ENCODE measurements around the gene ETV6. TPM values are rescaled to one million over a fixed set of nuclear protein-coding genes. Genes with fewer than 3 reads are reported as not detected.
A peak's percentile ranks its signal among the peaks of the same experiment; 100 is the strongest.

Gene ETV6
- total RNA-seq, 1 donor: 11.2 TPM

DNA sequence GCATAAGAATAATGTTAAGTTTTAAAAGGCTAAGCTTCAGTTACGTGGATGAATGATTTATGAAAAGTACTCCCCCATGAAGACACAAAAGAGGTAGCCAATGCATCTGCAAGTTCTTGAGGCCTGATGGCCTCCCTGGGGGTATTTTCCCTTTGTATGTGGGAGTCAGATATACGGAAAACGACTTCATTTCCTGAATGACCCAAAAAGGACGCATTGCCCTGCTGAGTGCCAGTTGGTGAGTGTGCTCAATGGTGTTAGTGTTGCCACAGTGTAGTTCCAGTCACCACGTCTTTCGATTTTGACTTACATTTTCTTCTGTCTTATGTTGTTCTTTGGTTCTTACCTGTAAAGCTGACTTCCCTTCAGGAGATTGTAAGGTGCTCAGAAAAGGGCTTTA is 8.0 kb downstream of the ETV6 start:
- DNase-seq (ENCODE audit: low read depth): no peak
- TF ChIP-seq, protein P1, sequence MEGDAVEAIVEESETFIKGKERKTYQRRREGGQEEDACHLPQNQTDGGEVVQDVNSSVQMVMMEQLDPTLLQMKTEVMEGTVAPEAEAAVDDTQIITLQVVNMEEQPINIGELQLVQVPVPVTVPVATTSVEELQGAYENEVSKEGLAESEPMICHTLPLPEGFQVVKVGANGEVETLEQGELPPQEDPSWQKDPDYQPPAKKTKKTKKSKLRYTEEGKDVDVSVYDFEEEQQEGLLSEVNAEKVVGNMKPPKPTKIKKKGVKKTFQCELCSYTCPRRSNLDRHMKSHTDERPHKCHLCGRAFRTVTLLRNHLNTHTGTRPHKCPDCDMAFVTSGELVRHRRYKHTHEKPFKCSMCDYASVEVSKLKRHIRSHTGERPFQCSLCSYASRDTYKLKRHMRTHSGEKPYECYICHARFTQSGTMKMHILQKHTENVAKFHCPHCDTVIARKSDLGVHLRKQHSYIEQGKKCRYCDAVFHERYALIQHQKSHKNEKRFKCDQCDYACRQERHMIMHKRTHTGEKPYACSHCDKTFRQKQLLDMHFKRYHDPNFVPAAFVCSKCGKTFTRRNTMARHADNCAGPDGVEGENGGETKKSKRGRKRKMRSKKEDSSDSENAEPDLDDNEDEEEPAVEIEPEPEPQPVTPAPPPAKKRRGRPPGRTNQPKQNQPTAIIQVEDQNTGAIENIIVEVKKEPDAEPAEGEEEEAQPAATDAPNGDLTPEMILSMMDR (IDR thresholded peaks at IDR 0.05; ENCODE audit: insufficient read depth, low read depth, low read length): no peak
- H3K4me3 ChIP-seq (ENCODE audit: low read depth, low read length): no peak overlapping the region

DNA sequence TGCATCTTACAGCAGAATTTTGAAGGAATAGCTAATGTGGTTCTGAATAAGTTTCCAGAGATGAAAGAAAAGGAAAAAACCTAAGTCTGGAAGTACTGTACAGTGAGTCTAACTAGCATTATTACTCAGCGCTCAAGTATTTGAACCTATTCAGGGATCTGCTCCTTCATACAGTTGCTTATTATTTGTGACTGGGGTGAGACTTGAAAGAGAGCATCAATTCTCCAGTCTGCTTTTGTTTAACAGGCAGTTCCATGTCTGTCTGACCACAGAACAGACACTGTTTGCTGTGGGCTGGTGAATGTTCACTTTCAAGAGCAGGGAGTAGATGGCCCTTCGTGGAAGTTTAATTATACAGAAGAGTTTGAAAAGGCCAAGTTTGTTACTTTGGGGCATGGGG is 9.3 kb downstream of the ETV6 start:
- H3K4me3 ChIP-seq (ENCODE audit: low read depth, low read length): no peak overlapping the region
- TF ChIP-seq, protein P1 (IDR thresholded peaks at IDR 0.05; ENCODE audit: insufficient read depth, low read depth, low read length): no peak
- peak; percentile 69 for DNase-seq (ENCODE audit: low read depth)

DNA sequence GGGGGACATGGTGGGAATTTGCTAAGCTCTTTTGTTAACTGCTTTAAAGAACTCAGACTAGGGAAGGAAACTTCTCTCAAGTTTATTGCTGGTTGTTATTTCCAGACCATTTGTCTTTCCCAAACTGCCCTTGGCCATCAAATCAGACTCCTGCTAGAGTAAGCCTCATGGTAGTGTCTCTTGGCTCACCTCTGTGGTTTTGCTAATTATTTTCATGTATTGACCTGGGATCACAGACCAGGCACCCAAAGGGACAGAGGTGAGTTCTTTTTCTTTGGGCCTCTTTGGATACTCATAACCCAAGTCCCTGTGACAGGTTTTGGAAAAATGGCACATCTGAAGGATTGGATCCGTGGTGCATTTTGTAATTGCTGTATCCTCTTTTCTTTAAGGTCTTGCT is 11.2 kb downstream of the ETV6 start:
- no peak for DNase-seq (ENCODE audit: low read depth)
- no peak overlapping the region for H3K4me3 ChIP-seq (ENCODE audit: low read depth, low read length)
- TF ChIP-seq, protein P1 (IDR thresholded peaks at IDR 0.05; ENCODE audit: insufficient read depth, low read depth, low read length): no peak

DNA sequence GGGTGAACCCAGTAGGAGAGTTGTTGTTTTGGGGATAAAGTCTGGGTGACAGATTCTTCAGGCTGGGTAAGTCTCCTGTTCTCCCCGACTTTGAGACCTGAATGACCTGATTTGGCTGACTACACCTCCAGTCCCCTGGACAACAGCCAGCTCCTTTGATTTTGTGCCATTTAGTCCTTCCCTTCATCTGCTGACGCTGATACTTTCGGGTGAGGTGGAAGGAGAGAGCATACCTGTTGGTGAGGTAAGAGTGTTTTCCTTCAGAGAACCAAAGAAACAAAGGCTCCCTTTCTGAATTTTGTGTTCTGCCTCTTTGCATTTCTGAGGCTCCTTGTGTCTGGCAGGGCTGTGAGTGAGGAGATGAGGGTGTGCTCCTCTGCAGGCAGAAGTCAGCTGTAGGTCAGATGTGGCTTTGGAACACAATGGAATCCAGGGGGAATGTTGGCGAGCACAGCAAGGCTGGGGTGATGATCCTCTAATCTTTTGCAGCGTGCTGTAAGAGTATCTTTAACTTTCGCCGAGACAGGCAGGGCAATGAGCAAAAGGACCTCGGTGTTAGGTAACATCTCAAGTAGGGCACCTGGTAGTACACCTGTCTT is 12.1 kb downstream of the ETV6 start:
- TF ChIP-seq, protein P1 (IDR thresholded peaks at IDR 0.05; ENCODE audit: insufficient read depth, low read depth, low read length): no peak
- DNase-seq (ENCODE audit: low read depth): no peak
- H3K4me3 ChIP-seq (ENCODE audit: low read depth, low read length): no peak overlapping the region

DNA sequence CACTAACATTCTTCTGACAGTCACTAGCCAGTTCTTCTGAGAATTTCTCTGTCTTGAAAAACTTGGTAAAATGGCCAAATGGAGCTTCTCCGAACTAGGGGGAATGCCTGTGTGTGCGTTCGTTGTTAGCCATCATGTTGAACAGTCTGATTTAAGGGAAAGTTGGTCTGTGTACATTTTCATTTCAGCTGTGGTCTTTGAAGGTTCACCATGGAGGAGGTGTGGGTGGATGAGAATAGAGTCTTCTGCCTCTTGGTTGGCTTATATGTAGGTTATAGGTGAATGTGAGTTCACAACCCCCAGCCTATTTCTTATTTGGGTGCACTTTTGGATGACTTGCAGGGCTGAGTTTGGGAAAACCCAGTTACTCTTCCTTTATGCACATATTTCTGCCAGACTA is 12.9 kb downstream of the ETV6 start:
- TF ChIP-seq, protein P1 (IDR thresholded peaks at IDR 0.05; ENCODE audit: insufficient read depth, low read depth, low read length): no peak
- no peak for DNase-seq (ENCODE audit: low read depth)
- no peak overlapping the region for H3K4me3 ChIP-seq (ENCODE audit: low read depth, low read length)

DNA sequence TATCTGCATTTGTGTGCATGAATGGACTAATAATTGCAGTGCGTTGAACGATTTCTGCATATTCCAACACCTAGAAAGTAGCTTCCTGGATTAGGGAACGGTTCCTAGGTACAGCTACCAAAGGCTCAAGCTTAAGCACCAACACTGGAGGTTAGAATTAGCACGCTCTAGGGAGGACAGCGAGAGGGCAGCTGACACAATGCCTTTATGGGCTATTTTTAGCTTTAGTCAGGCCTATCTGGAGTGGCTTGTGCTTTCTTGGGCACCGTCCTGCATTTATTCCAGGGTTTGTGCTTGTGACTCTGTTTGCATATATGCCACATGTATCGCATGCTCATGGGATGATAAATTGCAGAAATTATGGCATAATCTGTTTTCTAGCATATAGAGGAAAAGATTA is 13.7 kb downstream of the ETV6 start:
- TF ChIP-seq, protein P1 (IDR thresholded peaks at IDR 0.05; ENCODE audit: insufficient read depth, low read depth, low read length): no peak
- no peak for DNase-seq (ENCODE audit: low read depth)

DNA sequence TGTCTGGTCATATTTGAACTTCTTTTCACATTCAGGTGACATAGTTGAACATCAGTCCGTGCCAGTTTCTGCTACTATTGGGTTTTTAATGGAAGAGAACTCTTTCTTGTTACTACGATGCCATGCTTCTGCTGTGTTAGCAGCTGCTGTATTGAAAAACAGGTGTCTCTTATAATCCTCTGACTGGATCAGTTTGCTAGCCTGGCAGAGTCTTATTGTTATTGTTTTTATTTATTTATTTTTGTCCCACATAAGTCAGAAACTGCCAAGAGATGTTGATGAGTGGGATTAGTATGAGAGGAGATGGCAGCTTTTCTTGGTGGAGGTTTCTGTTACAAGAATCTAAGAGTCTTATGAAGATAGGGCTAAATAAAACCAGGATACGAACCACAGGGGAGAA is 14.6 kb downstream of the ETV6 start:
- no peak for DNase-seq (ENCODE audit: low read depth)
- H3K4me3 ChIP-seq (ENCODE audit: low read depth, low read length): no peak overlapping the region
- TF ChIP-seq, protein P1 (IDR thresholded peaks at IDR 0.05; ENCODE audit: insufficient read depth, low read depth, low read length): no peak

More for the DNA sequence above, 13.7 kb downstream of the ETV6 start:
- H3K4me3 ChIP-seq (ENCODE audit: low read depth, low read length): no peak overlapping the region
